ENCODE results near the gene GLCE. TPM values are rescaled to one million over a fixed set of nuclear protein-coding genes. Genes with fewer than 3 reads are reported as not detected.

The GLCE gene
- total RNA-seq, 4 donors from 2014 or later, result 10.7 to 24.5 (median 16.2) TPM

Other genes with a start within 250 kb of the GLCE start
- gene SPESP1, start 230.1 kb upstream of the GLCE start, total RNA-seq, result 1 to 10 TPM; 1.1 to 6.0 (median 4.6) TPM
- 1 to 10 TPM in 1 of 4 donors, under 1 TPM in 3; 0.33 to 2.1 (median 0.39) TPM for gene NOX5, start 145.9 kb upstream of the GLCE start, total RNA-seq
- gene PAQR5, start 138.3 kb downstream of the GLCE start, total RNA-seq, result 10 to 100 TPM in 1 of 4 donors, 1 to 10 TPM in 2, under 1 TPM in 1; 0.38 to 23.5 (median 2.2) TPM